DND-41 (cell line): ENCODE measurements around the gene PSMG4.
"Not testable (repeated sequence)": the region's sequence is repeated elsewhere in the genome, so short reads cannot be mapped to it uniquely, and the experiment has no call there.

Source experiments
- ATAC-seq: fragments of 200-7000 bp; cut with Tn5 transposase; 3 replicates; pipeline ENCODE4 v1.9.1; 2021; ENCODE audit warnings: low read depth; ENCODE audit not compliant: insufficient read depth
- DNase-seq: peaks from one replicate; pipeline ENCODE4 v3.0.0-alpha.2; 2020
- H2AFZ ChIP-seq: 2 replicates; pipeline ENCODE4 v1.6.0; 2012; ENCODE audit warnings: low read depth, low read length
- H3K27ac ChIP-seq: 2 replicates; pipeline ENCODE4 v1.5.1; 2012; ENCODE audit warnings: low read length, inconsistent platforms
- H3K27me3 ChIP-seq: fragments of 200-600 bp; sonication (generic); 2 replicates; pipeline ENCODE4 v1.6.0; 2012; ENCODE audit warnings: low read length, mild to moderate bottlenecking, inconsistent platforms; ENCODE audit not compliant: insufficient read depth, poor library complexity
- H3K36me3 ChIP-seq: 2 replicates; pipeline ENCODE4 v1.5.1; 2012; ENCODE audit warnings: low read length, inconsistent platforms; ENCODE audit not compliant: insufficient read depth
- H3K4me1 ChIP-seq: 2 replicates; pipeline ENCODE4 v1.5.1; 2012; ENCODE audit warnings: mild to moderate bottlenecking, low read length; ENCODE audit not compliant: insufficient read depth
- H3K4me2 ChIP-seq: 2 replicates; pipeline ENCODE4 v1.6.0; 2012; ENCODE audit warnings: mild to moderate bottlenecking, moderate library complexity, low read length, inconsistent platforms; ENCODE audit not compliant: insufficient read depth
- H3K4me3 ChIP-seq, 2 experiments: fragments of 200-600 bp in 1 of 2; shearing (Covaris generic) in 1 of 2; 2 replicates each; pipeline ENCODE4 v1.5.1; 2012 to 2016; ENCODE audit warnings: inconsistent platforms in 2 of 2, low read length in 2 of 2, mild to moderate bottlenecking in 2 of 2, low read depth in 1 of 2, moderate library complexity in 1 of 2
- H3K79me2 ChIP-seq: 2 replicates; pipeline ENCODE4 v1.6.0; 2012; ENCODE audit warnings: low read length, inconsistent platforms; ENCODE audit not compliant: insufficient read depth
- H3K9ac ChIP-seq: 2 replicates; pipeline ENCODE4 v1.6.0; 2012; ENCODE audit warnings: low read depth, mild to moderate bottlenecking, inconsistent platforms, low read length, moderate library complexity
- H3K9me3 ChIP-seq: 2 replicates; pipeline ENCODE4 v1.5.1; 2012; ENCODE audit warnings: low read length, moderate library complexity, mild to moderate bottlenecking, inconsistent platforms; ENCODE audit not compliant: insufficient read depth, severe bottlenecking
- H4K20me1 ChIP-seq: 2 replicates; pipeline ENCODE4 v1.6.0; 2012; ENCODE audit warnings: low read length; ENCODE audit not compliant: insufficient read depth
- CTCF ChIP-seq: IDR thresholded peaks from 2 replicates; pipeline ENCODE4 v1.5.1; 2012; ENCODE audit warnings: borderline replicate concordance, low read length, moderate library complexity, mild to moderate bottlenecking; ENCODE audit not compliant: poor library complexity, severe bottlenecking; ENCODE audit errors: extremely low read depth
- EZH2 ChIP-seq: IDR thresholded peaks from 3 replicates; pipeline ENCODE4 v1.6.1; 2012; ENCODE audit warnings: borderline replicate concordance, low read depth, mild to moderate bottlenecking, moderate library complexity, low read length, inconsistent platforms; ENCODE audit not compliant: severe bottlenecking

Gene PSMG4

GRCh38 chr6:3239110-3239830 lies 19.5 kb upstream of the PSMG4 start:
- no peak for DNase-seq
- Histone ChIP-seq H3K4me3 (no peak overlapping the region), H3K27me3 (peaks cover 22% of the 10 kb centered on the region), H3K9me3 (no peaks in the 10 kb centered on the region), H3K4me2 (no peak overlapping the region), H4K20me1 (no peaks in the 10 kb centered on the region), H3K9ac (no peak overlapping the region), H3K27ac (no peak overlapping the region), H3K79me2 (no peaks in the 10 kb centered on the region), H2AFZ (no peak overlapping the region), H3K36me3 (no peaks in the 10 kb centered on the region), H3K4me1 (no peaks in the 10 kb centered on the region)
- ATAC-seq, result no peak
- no peak for TF ChIP-seq CTCF
- no peak for TF ChIP-seq EZH2

- no peaks in the 10 kb centered on the region for H3K9me3 ChIP-seq
- H2AFZ ChIP-seq, result no peak overlapping the region
Measured at GRCh38 chr6:3240595-3240994, 18.2 kb upstream of the PSMG4 start.

GRCh38 chr6:3241745-3242144 lies 17.0 kb upstream of the PSMG4 start:
- not testable (repeated sequence) for H3K9ac ChIP-seq, H3K79me2 ChIP-seq, H3K4me2 ChIP-seq, H2AFZ ChIP-seq, DNase-seq, H3K4me1 ChIP-seq, ATAC-seq, H3K36me3 ChIP-seq, H3K9me3 ChIP-seq, H4K20me1 ChIP-seq, H3K27ac ChIP-seq, H3K4me3 ChIP-seq
- H3K27me3 ChIP-seq, result peaks cover 19% of the 10 kb centered on the region

More at GRCh38 chr6:3240595-3240994, 18.2 kb upstream of the PSMG4 start:
- Histone ChIP-seq H3K27me3 (peaks cover 22% of the 10 kb centered on the region), H4K20me1 (no peaks in the 10 kb centered on the region), H3K4me3 (no peak overlapping the region), H3K36me3 (no peaks in the 10 kb centered on the region), H3K4me2 (no peak overlapping the region), H3K79me2 (no peaks in the 10 kb centered on the region), H3K4me1 (no peaks in the 10 kb centered on the region), H3K9ac (no peak overlapping the region), H3K27ac (no peak overlapping the region)
- no peak for DNase-seq
- ATAC-seq, result no peak
- TF ChIP-seq EZH2 (no peak), CTCF (no peak)

GRCh38 chr6:3242768-3243167 lies 16.0 kb upstream of the PSMG4 start:
- no peaks in the 10 kb centered on the region for H3K9me3 ChIP-seq
- no peak for DNase-seq
- no peaks in the 10 kb centered on the region for H3K36me3 ChIP-seq
- H3K4me3 ChIP-seq, result no peak overlapping the region
- H3K27ac ChIP-seq, result no peak overlapping the region
- no peak overlapping the region for H2AFZ ChIP-seq
- no peak overlapping the region for H3K4me2 ChIP-seq
- TF ChIP-seq CTCF (no peak), EZH2 (no peak)
- no peaks in the 10 kb centered on the region for H3K79me2 ChIP-seq
- H3K4me1 ChIP-seq, result no peaks in the 10 kb centered on the region
- H3K9ac ChIP-seq, result no peak overlapping the region
- peaks cover 21% of the 10 kb centered on the region for H3K27me3 ChIP-seq
- no peaks in the 10 kb centered on the region for H4K20me1 ChIP-seq
- no peak for ATAC-seq
